Stimulated activated CD4-positive, alpha-beta T cell treated with anti-CD3 and anti-CD28 coated beads, Interleukin-4, amount 100 ng/mL, for 24 hours (primary cell): ENCODE data around the gene PIGV.

Experiments
- DNase-seq: peaks from one replicate; pipeline ENCODE4 v3.0.0-alpha.2; 2020

PIGV gene

DNA sequence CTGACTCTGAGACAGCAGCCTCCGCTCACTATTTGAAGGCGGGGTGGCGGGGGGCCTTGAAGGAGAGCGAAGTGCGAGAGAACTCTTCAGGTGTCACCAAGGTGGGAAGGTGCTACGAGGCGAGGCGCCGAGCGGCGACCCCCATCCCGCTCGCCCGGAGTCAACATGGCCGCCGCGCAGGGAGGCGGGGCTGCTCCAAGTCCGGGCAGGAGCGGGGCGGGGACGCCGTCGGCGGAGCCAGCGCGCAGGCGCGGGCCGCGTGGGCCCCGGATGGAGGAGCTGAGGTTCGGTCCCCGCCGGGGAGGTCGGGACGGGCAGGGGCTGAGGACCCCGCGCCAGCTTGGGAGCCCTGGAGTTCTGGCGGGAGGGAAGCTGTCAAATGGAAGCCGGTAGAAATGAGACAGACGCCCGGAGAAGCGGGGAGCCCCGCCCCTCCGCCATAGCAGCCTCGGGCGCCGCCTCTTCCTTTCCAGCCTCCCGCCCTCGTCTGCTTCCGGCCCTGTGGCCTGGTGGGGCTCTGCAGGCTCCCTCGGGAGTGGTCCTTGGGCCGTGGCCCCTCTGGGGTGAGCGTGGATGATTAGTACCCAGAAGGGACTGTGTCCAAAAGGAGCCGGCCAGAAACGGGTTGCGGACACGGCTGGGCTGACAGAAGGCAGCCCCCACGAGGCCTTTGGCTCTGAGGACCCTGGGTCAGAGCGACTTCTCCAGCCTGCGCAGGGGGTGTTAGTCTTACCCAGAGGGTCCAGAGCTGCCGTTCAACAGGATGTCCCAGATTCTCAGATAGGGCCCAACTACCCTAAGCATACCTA is at the start of gene PIGV:
Gene PIGV, plus strand, starts transcription at position 245 of the 809 bp plus-strand sequence. CDS start 2,866 bp downstream, outside the sequence.
- peak; percentile 89 for DNase-seq

DNA sequence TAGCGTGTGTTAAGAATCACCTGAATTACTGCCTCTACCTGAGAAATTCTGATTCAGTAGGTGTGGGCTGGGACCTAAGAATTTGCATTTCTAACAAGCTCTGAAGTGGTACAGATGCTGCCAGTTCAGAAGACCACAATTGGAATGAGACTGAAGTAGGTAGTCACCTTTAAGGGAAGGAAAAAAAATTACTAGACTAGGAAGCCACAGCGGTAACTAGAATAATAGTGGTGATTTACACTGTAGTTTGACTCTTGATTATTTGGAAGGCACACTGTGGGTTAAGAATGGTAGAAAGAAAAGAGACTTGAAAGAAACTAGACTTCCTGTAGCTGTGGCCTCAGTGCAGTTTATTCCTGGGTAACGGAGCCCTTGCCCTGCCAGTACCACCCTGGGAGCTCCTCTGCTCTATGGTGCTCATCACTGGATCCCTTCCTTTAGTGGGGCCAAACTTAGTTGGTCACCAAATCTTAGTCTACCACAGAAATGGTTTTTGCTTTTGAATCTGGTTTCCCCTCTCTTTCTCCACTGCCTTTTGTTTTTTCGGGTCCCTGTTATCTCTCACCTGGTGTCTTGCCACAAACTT is 48.3 kb upstream of the PIGV start:
- peak; percentile 37 for DNase-seq

DNA sequence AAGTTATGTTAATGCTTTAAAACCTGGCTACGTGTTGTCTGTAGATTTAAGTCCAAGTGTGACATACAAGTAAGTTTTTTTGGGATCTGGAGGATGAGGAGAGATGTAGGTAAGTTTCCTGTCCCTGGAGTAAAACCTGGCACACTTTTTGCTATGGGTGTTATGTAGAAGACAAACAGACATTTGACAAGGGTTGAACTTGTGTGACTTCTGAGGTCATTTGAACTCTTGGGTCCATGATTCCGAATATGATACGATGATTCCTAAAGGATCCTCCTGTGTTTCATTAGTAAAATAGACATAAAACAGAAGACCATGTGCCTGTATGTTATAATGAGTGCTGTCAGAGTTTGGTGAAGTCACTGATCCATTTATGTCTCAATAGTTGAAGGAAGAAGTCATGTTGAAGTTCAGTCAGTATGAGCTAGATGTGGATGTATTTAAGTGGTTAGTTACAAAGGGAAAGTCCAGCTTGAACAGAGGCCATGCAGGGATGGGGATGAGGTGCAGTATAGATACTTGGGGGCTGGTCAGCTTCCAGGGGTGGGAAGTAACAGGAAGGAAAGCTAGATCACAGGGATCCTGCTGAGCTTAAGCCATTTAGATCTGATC is 47.6 kb upstream of the PIGV start:
- no peak for DNase-seq

DNA sequence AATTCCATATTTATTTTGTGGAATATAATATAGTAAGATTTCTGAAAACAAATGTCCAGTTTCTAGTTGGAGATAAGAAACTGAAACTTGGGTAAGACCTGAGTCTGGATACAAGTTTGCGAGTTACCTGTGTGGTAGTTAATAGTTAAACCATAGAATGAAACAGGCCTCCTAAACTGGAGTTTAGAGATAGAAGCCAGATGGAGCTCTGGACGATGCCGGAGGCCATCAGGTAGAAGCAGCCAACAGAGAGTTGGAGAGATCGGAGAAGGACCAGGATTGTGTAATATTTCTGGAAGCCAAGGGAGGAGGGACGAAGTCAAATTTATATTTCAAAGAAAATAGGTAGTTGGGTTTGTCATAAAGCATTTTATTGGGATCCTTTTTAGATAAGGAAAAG is 46.8 kb upstream of the PIGV start:
- no peak for DNase-seq

DNA sequence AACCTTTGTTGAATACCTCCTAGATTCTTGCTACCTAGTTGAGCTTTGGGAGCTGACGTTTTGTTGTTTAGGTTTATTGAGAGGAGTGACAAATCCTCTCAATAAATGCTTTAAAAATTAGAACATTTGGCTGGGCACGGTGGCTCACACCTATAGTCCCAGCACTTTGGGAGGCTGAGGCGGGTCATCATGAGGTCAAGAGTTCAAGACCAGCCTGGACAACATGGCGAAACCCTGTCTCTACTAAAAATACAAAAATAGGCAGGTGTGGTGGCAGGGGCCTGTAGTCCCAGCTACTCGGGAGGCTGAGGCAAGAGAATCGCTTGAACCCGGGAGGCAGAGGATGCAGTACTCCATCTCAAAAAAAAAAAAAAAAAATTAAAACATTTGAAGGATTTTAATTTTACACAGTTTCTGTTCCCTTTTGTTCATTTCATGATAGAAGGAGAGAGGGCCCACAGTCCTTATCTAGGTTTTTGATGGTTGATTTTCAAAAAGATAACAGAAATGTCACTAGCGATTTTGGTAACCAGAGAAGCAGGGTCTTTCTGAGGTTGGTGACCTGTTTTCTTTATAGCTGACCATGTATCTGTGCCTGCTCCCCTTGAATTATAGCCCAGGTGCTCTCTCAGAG is 44.2 kb upstream of the PIGV start:
- DNase-seq, result no peak

DNA sequence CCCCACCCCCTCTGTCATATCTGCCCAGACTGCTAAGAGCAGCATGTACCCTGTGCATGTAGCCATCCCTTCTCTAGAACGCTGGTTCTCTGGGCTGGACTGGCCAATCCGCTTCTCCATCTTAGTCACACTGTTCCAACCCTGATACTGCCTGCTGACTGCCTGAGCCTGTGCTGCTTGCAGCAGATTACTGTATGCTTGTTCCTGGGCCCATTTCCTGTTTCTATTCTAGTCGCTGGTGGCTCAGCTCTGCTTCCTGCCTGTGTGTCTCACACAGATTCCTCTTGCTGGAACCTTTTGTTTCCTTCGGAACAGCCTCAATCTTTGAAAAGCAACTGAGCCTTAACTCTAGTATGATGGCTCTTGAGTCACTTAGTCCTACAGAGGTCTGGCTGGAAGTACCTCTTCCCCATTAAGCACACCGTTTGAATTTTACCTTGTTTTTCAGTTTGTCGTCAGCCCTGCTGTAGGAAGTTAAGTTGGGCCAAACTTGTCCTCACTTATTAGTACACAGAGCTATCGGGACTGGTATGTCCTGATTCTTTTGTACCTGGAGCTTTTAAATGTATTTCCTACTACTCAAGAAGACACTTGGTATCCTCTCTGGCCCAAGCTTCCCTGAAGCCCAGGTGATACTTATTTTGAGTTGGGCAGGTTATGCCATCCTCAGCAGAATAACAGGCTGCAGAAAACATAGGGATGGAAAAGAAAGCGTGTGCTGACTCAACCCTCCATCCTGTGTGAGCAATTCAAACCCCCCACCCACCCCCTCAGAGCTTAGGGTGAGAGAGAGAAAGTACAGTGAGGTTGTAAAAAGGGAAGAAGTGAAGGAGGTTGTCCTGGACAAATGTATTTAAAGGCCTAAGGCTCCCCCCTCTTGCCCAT is 43.4 kb upstream of the PIGV start:
- peak; percentile 84 for DNase-seq

DNA sequence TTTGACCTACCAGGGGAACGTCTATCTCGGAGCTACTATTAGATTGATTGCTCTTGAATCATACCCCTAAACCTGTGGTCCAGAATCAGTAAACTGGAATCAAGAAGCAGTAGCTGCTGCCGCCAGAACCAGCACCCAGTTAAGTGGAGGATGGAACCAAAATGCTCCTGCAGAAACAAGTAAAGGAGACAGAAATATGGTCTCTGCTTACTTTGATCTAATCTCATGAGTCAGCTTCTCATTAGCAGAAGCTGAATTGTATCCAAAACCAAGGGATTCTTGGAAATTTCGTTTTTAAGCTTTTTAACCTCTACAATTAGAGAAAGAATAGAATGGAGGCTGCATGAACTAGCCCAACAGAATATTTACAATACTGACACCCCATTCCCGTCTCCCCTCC is 42.6 kb upstream of the PIGV start:
- no peak for DNase-seq

DNA sequence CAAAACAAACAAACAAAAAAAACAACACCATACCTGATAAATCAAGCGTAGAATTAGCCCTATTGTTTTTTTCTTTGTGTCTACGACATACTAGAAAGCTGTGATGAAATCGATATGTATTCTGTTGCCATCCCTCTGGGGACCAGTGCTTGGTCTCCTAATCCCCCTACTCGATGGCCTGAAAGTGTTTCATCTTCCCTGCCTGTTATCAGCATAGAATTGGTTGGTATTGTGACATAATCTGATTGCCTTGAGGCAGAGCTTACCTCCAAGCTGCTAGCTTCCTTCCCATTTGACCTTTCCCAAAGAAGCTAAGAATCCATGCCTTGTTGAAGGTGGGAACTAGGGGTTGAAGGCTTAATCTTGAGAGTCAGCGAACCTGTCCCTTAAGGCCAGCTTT is 40.7 kb upstream of the PIGV start:
- no peak for DNase-seq

DNA sequence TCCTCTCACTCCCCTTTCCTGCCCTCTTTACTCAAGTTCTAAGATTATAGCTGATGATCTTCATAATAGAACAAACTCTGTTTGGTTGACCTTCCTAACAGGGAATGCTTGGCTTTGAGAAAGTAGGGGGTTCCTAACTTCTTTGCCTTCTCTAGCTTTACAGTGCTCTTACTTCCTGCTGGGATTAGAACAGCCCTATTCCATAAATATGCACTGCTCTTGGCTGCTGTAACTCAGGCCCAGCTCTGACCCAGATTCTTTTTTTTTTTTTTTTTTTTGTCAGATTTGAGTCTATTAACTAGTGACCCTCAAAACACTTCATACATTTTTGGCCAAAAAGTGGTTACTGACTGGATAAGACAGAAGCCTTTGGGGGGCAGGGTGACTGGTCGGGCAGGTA is 39.4 kb upstream of the PIGV start:
- no peak for DNase-seq

DNA sequence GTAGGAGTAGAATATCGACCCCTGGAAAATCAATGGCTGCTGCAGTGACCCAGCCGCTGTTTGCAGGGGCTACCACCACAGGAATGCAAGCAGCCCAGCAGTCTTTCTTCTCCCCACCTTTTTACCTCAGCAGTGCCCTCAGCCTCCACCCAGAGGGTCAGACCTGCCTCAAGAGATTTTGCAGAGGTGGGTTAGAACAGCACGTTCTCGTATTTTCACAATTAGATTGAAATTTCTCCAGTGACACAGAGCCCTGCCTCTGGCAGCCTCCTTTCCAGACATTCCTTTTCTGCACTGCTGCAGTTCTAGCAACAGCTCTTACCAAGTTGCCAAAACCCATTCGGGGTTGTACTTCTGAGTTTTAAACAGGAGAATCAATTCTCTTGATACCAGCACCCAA is 38.3 kb upstream of the PIGV start:
- no peak for DNase-seq

DNA sequence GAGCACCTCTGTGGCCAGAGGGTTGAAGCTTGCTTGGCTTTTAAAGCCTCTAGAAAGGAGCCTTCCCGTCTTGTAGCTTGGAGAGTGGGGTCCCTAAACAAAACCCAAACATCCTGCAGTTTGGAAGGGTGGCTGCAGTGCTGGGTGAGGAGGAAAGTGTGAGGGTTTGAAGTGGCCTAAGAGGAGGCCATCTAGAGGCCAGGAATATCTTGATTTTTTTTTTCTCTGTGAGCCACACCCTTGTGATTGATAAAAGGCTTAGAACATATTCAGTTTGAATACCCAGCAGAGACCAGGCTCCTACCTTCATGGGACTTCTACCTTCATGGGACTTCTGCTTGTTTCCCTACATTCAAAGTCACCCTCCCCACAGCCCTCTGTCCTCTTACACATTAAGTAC is 37.3 kb upstream of the PIGV start:
- DNase-seq, result no peak

DNA sequence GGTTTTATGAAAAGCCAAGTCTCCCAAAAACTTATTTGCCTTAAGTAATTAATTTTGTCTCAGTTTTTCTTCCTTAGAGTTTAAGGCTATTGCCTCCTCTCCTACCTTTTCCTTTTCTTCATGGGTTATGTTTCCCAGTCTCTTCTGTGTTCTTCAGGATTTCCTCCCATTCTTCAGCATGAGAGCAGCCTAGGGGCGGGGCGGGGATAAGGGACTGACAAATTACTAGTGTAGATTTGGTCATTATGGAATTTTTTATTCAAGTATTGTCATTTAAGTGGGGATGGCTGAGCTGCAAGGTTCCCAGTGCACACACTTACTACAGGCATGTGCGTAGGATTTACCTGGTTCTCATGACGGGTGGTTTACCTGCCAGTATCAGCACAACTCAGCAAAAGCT is 35.2 kb upstream of the PIGV start:
- DNase-seq, result no peak

DNA sequence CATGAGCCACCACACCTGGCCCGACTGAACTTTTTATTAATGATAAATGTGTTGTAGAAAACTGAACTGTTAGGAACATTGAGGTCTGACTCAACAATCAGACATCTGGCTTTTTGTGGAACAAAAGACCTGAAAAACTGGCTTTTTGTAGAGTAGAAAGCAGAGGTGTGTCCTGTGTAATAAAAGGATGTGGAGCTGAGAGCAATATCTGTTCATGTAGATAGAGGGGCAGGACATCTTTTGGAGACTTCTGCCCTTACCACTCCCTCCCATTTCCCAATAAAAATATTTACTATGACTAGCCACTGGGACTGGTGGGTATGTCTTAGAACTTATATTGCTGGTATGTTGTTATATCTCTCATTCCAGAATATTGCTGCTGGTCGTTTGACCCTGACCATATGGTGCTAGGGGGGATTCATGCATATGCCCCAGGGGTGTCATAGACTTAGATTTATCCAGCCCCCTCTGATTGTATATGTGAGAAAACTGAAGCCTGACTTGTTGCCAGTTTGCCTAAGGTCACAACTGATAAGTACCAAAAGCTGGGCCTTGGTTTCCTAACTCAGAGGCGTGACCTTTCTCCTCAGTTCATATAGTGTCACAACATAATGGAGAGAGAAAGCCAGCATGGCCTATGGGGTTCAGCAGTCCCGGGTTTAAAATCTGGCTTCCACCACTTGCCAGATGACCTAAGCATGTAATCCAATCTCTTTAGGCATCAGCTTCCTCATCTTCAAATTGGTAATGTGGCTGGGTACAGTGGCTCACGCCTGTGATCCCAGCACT is 33.5 kb upstream of the PIGV start:
- no peak for DNase-seq

DNA sequence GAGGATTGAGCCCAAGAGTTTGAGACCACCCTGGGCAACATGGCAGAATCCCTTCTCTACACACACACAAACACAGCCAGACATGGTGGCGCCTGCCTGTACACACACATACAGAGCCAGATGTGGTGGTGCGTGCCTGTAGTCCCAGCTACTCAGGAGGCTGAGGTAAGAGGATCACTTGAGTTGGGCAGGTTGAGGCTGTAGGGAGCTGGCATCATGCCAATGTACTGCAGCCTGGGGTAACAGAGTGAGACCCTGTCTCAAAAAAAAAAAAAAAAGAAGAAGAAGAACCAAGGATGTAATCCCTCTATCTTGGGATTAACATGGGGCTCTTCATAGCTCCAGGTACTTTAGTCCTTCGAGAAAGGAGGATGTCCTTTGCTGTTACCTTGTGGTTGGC is 29.4 kb upstream of the PIGV start:
- DNase-seq, result no peak

DNA sequence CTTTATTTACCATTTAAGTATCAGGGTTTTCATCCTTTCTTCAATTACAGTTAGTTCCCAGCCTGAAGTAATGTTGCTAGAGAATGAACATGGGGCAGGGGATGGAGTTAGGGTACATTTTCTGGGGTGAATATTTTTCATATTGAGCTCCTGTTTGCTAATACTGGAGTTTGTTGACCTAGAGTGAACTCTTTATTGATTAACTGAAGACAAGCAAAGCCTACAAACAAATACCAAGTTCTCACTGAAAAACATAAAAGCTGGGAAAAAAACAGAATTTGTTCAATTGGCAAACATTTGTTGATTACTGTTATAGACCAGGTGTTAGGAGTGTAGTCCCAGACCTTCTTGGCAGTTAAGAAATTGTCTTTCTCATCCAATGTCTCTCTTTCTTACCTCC is 28.2 kb upstream of the PIGV start:
- DNase-seq, result no peak

DNA sequence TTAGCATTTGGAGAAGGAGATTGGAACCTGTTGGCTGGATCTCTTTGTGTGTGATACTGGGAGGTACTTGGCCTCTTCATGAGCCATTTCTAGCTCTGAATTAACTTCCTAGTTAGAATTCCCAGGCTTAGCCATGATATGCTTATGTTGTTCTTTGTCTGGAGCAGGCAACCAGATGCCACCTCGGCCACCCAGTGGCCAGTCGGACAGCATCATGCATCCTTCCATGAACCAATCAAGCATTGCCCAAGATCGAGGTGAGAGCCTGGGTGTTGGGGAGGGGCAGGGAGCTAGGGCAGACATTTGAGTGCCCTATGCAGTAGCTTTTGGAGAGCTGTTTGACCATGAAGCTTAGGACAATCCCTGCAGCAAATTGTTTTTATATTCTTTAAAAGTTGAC is 26.5 kb upstream of the PIGV start:
- no peak for DNase-seq

DNA sequence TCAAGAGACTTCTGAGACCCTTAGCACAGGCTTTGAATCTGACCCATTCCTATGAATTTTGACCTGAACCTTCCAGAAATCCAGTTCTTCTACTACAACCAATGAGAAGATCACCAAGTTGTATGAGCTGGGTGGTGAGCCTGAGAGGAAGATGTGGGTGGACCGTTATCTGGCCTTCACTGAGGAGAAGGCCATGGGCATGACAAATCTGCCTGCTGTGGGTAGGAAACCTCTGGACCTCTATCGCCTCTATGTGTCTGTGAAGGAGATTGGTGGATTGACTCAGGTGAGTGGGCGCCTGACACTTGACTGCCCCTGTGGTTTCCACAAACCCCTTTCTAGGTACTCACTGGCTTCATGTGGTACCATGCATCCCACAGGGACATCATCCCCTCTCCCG is 20.0 kb upstream of the PIGV start:
- no peak for DNase-seq

DNA sequence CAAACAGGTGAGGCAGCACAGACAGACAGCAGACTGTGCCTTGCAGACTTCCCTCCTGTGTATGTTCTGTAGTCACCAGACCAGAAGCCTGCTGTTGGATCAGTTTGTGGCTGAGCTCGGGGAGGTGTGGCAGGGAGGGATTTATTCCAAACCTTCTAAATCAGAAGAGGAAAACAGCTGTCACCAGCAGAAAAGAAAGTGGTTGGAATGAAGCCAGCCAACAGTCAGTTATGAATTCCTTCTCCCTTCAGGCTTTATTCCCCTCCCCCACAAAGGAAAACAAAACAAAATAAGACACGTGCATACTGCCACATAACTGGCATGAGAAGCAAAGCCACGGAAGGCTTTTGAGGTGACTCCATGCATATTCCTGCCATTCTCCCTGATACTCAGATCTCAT is 19.0 kb upstream of the PIGV start:
- DNase-seq, result no peak

DNA sequence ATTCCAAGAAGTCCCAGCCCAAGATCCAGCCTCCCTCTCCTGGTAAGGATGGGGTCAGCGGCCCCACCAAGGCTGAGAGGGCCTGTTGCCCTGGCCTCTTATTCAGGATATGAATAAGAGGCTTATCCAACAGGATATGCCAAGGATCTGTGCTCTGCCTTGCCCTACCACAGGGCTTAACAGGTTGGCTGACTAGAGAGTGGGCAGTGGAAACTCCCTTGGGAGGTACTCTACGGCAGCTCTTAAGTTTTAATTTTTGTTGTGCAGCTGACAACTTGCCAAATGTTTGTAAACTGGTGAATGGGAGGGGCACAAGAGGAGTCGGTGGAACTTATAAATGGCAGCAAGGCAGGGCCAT is 16.5 kb upstream of the PIGV start:
- no peak for DNase-seq

DNA sequence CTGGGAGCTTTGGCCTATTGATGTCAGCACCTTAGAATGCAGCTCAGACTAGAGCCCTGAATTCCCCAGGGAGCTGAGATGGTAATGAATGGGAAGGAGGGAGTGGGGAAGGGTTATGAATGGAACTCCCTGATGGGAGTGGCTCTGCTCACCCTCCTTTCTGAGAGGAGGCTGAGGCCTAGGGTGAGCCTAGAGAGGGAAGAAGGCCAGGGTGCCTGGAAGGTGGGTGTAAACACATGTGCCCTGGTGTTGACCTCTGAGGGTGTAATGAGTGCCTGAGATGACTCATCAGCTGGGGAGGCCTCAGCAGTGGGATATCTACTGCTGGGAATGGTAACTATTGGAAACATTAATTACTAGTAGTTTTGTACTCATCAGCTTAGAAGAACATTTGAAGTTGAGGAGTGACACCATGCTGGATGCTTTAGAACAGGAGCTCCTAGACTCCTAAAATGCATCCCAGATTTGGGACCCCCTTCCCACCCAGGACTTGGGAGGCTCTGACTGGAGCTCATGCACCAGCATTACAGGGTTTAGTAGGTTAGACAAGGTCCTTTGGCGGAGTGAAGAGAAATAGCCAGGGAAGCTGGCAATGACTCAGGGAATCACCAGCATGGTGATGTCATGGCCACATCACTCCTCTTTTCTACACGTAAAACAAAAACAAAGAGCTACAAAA is 16.0 kb upstream of the PIGV start:
- DNase-seq, result peak; percentile 22

DNA sequence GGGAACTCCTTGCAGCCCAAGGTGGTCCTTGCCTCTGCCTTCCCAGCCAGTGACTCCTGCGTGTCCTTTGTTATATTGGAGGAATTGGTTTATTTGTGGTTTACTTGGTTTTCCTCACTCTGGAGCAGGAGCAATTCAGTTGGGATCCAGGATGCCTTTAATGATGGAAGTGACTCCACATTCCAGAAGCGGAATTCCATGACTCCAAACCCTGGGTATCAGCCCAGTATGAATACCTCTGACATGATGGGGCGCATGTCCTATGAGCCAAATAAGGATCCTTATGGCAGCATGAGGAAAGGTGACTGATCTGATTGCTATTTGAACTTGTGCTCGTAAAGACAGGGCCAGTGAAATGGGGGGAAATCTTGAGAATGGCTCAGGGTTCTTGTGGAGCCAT is 15.1 kb upstream of the PIGV start:
- no peak for DNase-seq

DNA sequence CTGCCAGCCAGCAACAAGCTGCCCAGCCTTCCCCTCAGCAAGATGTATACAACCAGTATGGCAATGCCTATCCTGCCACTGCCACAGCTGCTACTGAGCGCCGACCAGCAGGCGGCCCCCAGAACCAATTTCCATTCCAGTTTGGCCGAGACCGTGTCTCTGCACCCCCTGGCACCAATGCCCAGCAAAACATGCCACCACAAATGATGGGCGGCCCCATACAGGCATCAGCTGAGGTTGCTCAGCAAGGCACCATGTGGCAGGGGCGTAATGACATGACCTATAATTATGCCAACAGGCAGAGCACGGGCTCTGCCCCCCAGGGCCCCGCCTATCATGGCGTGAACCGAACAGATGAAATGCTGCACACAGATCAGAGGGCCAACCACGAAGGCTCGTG is 13.3 kb upstream of the PIGV start:
- no peak for DNase-seq
